Calu3 (cell line): Measurements from ENCODE around the gene MON2. TPM values are rescaled to one million over a fixed set of nuclear protein-coding genes. Genes with fewer than 3 reads are reported as not detected.

Experiments
- BruUV-seq: library from RNA; stranded (reverse); fragments of 400-500 nt; replicated peaks from 2 replicates; lab custom pipeline; 2021; lab: Mats Ljungman, UMichigan
- CTCF ChIA-PET: fragments of 300-600 bp; sonication (Branson Sonifier 250); formaldehyde crosslinking; loops from one replicate; lab custom pipeline; 2022; ENCODE audit warnings: antibody characterized with exemption; lab: Charles Lee
- DNase-seq: peaks from one replicate; pipeline ENCODE4 v3.0.0; 2022
- H3K27ac Mint-ChIP-seq: one replicate; pipeline ENCODE4 v1.8.0; 2022; ENCODE audit warnings: mixed read lengths; ENCODE audit not compliant: unreplicated experiment
- H3K27me3 Mint-ChIP-seq: one replicate; pipeline ENCODE4 v1.8.0; 2022; ENCODE audit warnings: mixed read lengths; ENCODE audit not compliant: unreplicated experiment
- H3K36me3 Mint-ChIP-seq: one replicate; pipeline ENCODE4 v1.8.0; 2022; ENCODE audit warnings: mild to moderate bottlenecking, moderate library complexity, mixed read lengths; ENCODE audit not compliant: insufficient read depth, unreplicated experiment
- H3K4me1 Mint-ChIP-seq: one replicate; pipeline ENCODE4 v1.8.0; 2022; ENCODE audit warnings: mild to moderate bottlenecking, low read depth, mixed read lengths; ENCODE audit not compliant: unreplicated experiment
- H3K4me3 Mint-ChIP-seq: one replicate; pipeline ENCODE4 v1.8.0; 2022; ENCODE audit warnings: mild to moderate bottlenecking, low read depth, moderate library complexity, mixed read lengths; ENCODE audit not compliant: unreplicated experiment
- H3K9me3 Mint-ChIP-seq: one replicate; pipeline ENCODE4 v1.8.0; 2022; ENCODE audit warnings: low read depth, mixed read lengths; ENCODE audit not compliant: unreplicated experiment
- intact Hi-C: fragments of 100-400 bp; cut with micrococcal nuclease; formaldehyde crosslinking; loops from one replicate; pipeline ENCODE4 v1.10.0; 2022; ENCODE audit not compliant: unreplicated experiment
- total RNA-seq: library from RNA; stranded (reverse); gene quantifications from 2 replicates; pipeline ENCODE4 v1.2.3, GENCODE V29; 2022
- TF ChIP-seq, protein P1 (sequence below): fragments of 200-600 bp; IDR thresholded peaks from one replicate; pipeline ENCODE4 v1.8.0; 2022; ENCODE audit warnings: antibody characterized with exemption; ENCODE audit not compliant: unreplicated experiment

Gene MON2
- total RNA-seq, 1 experiment from 2014 or later: 46.7 TPM

DNA sequence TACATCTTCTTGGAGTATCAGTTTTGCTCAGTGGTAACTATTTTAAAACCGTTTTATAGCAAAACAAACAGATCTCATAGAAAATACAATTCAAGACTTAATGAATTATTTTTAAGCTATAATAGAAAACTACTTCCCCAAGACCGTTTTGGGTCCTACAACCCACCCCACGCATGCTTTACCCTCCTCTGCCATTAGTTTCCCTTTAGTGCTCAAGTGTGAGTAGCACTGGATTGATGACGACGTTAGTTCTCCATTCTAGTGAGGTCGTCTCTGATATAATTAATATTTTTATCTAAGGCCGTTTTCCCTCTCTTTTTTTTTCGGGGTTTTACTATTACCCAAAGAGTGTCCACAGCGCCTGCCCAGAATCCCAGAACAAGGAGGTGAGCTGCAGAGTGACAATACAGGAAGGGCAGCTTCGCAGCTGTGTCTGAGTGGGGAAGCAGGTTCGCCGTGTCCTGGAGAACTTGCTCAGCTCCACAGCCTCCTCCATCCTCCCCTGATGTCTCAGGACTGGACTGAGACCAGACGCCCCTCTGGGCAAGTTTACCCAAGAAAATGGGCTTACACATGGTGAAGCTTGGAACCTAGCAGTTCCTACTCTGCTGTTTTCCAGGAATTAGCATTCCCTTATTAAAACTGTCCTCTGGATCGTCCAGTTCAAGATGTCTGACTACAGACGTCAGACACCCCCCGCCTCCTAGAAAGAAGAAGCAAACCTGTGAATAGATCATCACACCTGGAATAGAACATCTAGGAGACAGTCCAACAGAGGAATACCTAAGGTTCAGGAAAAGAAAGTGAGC lies 31.9 kb upstream of the MON2 start:
- DNase-seq: peak; percentile 63
- no TSS peak for BruUV-seq
- peaks cover 32% of the 10 kb centered on the region for H3K27me3 Mint-ChIP-seq

GRCh38 chr12:62435303-62436163 lies 31.1 kb upstream of the MON2 start:
- TF ChIP-seq, protein P1, sequence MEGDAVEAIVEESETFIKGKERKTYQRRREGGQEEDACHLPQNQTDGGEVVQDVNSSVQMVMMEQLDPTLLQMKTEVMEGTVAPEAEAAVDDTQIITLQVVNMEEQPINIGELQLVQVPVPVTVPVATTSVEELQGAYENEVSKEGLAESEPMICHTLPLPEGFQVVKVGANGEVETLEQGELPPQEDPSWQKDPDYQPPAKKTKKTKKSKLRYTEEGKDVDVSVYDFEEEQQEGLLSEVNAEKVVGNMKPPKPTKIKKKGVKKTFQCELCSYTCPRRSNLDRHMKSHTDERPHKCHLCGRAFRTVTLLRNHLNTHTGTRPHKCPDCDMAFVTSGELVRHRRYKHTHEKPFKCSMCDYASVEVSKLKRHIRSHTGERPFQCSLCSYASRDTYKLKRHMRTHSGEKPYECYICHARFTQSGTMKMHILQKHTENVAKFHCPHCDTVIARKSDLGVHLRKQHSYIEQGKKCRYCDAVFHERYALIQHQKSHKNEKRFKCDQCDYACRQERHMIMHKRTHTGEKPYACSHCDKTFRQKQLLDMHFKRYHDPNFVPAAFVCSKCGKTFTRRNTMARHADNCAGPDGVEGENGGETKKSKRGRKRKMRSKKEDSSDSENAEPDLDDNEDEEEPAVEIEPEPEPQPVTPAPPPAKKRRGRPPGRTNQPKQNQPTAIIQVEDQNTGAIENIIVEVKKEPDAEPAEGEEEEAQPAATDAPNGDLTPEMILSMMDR: no peak
- H3K27me3 Mint-ChIP-seq: peaks cover 26% of the 10 kb centered on the region
- peaks cover 11% of the 10 kb centered on the region for H3K36me3 Mint-ChIP-seq
- no TSS peak for BruUV-seq
- H3K4me1 Mint-ChIP-seq: peaks cover 6% of the 10 kb centered on the region
- no peak overlapping the region for H3K27ac Mint-ChIP-seq
- H3K9me3 Mint-ChIP-seq: no peaks in the 10 kb centered on the region
- peak overlapping the region; percentile 85 for H3K4me3 Mint-ChIP-seq
- peak; percentile 70 for DNase-seq
- CTCF ChIA-PET: interaction anchor here (0.5 to 1.4 kb wide), 11 partner anchors 15 to 364 kb away, joined by 3 to 6 read pairs (median 4); partner anchors contain the start of gene MON2
- intact Hi-C loops: loop anchor here (5.0 kb wide), 3 partner anchors 87 to 377 kb away; no protein-coding TSS in a partner anchor

More for the DNA sequence above, 31.9 kb upstream of the MON2 start:
- Mint-ChIP-seq H3K4me1 (peaks cover 6% of the 10 kb centered on the region), H3K4me3 (peak overlapping the region; percentile 85), H3K36me3 (peaks cover 11% of the 10 kb centered on the region), H3K27ac (no peak overlapping the region), H3K9me3 (no peaks in the 10 kb centered on the region)
- TF ChIP-seq, protein P1: no peak
- CTCF ChIA-PET: interaction anchor here (0.5 to 1.4 kb wide), 8 partner anchors 23 to 1969 kb away, joined by 3 to 6 read pairs (median 5); partner anchors contain the start of gene MON2
- intact Hi-C loops: loop anchor here (5.0 kb wide), 3 partner anchors 88 to 378 kb away; no protein-coding TSS in a partner anchor

- TF ChIP-seq, protein P1: peak; percentile 3
- CTCF ChIA-PET: interaction anchor here (0.9 to 1.3 kb wide), 4 partner anchors 14 to 364 kb away, joined by 3 to 6 read pairs (median 4); no protein-coding TSS in a partner anchor
- no peaks in the 10 kb centered on the region for H3K9me3 Mint-ChIP-seq
- H3K27me3 Mint-ChIP-seq: peaks cover 20% of the 10 kb centered on the region
- peak overlapping the region; percentile 85 for H3K4me3 Mint-ChIP-seq
- H3K4me1 Mint-ChIP-seq: peaks cover 6% of the 10 kb centered on the region
- BruUV-seq: no TSS peak
- DNase-seq: no peak
- H3K27ac Mint-ChIP-seq: no peak overlapping the region
- intact Hi-C loops: loop anchor here (5.0 kb wide), 3 partner anchors 86 to 376 kb away; no protein-coding TSS in a partner anchor
- H3K36me3 Mint-ChIP-seq: peaks cover 11% of the 10 kb centered on the region
Observed at GRCh38 chr12:62436164-62436503, 30.5 kb upstream of the MON2 start.

DNA sequence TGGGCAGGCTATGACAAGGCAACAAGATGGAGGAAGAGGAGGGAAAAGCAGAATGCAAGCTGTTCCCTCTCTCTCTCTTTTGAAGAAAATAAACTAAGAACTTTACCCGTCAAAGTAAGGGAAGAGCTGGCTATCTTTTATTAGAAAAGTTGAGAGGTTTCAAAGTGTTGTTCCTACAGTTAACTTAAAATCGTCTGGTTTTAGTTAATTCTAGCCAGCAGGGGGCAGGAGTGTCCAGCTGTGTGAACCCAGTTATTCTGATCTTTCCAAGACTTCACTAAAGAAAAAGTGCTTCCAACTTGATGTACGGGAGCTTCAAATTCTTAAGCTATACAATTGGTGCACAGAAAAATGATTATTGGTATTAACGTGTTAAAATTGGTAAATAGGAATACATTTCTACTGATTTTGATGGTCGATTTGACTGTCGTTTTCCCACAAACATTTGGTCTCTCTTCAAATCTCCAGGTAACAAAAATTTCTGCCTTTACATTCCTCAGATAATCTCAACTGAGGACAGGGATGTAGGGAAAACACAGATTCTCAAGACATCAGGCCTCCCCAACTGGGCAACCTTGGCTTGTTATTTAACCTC lies 28.4 kb upstream of the MON2 start:
- H3K4me1 Mint-ChIP-seq: peaks cover 6% of the 10 kb centered on the region
- CTCF ChIA-PET: interaction anchor here (0.6 to 1.8 kb wide), 7 partner anchors 12 to 860 kb away, joined by 3 to 7 read pairs (median 3); no protein-coding TSS in a partner anchor
- BruUV-seq: no TSS peak
- H3K27me3 Mint-ChIP-seq: peaks cover under 1% of the 10 kb centered on the region
- no peak overlapping the region for H3K4me3 Mint-ChIP-seq
- peak; percentile 74 for DNase-seq
- peaks cover 3% of the 10 kb centered on the region for H3K9me3 Mint-ChIP-seq
- H3K36me3 Mint-ChIP-seq: peaks cover 11% of the 10 kb centered on the region
- no peak overlapping the region for H3K27ac Mint-ChIP-seq
- TF ChIP-seq, protein P1: peak; percentile 64
- intact Hi-C loops: loop anchor here (1.0 to 5.0 kb wide), 5 partner anchors 84 to 374 kb away; no protein-coding TSS in a partner anchor
